ENCODE data around the gene RFPL2.

GRCh38 chr22:32236970-32237369, 32.1 kb upstream of the RFPL2 start:
- TF ChIP-seq, protein P1, sequence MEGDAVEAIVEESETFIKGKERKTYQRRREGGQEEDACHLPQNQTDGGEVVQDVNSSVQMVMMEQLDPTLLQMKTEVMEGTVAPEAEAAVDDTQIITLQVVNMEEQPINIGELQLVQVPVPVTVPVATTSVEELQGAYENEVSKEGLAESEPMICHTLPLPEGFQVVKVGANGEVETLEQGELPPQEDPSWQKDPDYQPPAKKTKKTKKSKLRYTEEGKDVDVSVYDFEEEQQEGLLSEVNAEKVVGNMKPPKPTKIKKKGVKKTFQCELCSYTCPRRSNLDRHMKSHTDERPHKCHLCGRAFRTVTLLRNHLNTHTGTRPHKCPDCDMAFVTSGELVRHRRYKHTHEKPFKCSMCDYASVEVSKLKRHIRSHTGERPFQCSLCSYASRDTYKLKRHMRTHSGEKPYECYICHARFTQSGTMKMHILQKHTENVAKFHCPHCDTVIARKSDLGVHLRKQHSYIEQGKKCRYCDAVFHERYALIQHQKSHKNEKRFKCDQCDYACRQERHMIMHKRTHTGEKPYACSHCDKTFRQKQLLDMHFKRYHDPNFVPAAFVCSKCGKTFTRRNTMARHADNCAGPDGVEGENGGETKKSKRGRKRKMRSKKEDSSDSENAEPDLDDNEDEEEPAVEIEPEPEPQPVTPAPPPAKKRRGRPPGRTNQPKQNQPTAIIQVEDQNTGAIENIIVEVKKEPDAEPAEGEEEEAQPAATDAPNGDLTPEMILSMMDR (IDR thresholded peaks at IDR 0.05; ENCODE audit: insufficient read depth, low read length, poor library complexity, severe bottlenecking): no peak
- TF ChIP-seq EZH2phosphoT487 (conservative IDR thresholded peaks at IDR 0.05; ENCODE audit: low read length): no peak
